Brain pericyte (primary cell): ENCODE results near the gene PNPLA2.

Experiments used
- DNase-seq: peaks from one replicate; pipeline ENCODE4 v3.0.0-alpha.2; 2012; ENCODE audit warnings: low read depth, low spot score

Gene PNPLA2

DNA sequence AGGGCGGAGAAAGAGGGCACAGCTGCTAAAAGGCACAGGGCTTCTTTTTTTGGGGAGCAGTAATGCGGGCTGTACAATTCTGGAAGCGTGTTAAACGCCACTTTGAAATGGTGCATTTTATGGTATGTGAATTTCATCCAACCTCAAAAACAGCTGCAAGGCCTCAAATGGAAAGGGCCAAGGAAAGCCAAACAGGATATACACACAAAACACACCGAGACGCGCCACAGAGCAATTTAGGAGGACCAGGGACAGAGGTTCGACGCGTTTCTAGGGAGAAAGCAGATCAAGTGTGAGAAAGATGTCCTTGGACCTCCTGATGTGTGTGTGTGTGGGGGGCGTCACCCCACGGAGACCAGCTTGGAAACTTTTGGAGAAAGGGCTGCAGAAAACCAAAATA lies 55.0 kb downstream of the PNPLA2 start:
- no peak for DNase-seq
